HCEC 1CT (cell line): ENCODE results near the gene MED25.

Experiments used
- DNase-seq: peaks from one replicate; pipeline ENCODE4 v3.0.0-alpha.2; 2017

The MED25 gene

GRCh38 chr19:49799271-49799797 is 18.8 kb upstream of the MED25 start:
- no peak for DNase-seq

- no peak for DNase-seq
These were observed 18.2 kb upstream of the MED25 start for GRCh38 chr19:49799798-49800376.

- DNase-seq, result no peak
These were observed 17.3 kb upstream of the MED25 start for GRCh38 chr19:49800771-49801170.

- no peak for DNase-seq
These were observed 16.6 kb upstream of the MED25 start for GRCh38 chr19:49801401-49801888.

- DNase-seq, result peak; percentile 59
These were observed 16.0 kb upstream of the MED25 start for GRCh38 chr19:49801966-49802661.

GRCh38 chr19:49802836-49803528 is 15.1 kb upstream of the MED25 start:
- no peak for DNase-seq

- no peak for DNase-seq
These were observed 14.6 kb upstream of the MED25 start for GRCh38 chr19:49803529-49803856.

- no peak for DNase-seq
These were observed 12.1 kb upstream of the MED25 start for GRCh38 chr19:49805822-49806619.

GRCh38 chr19:49806620-49806959 is 11.5 kb upstream of the MED25 start:
- no peak for DNase-seq

- DNase-seq, result no peak
These were observed 10.8 kb upstream of the MED25 start for GRCh38 chr19:49807058-49807903.

GRCh38 chr19:49807904-49808675 is 10.0 kb upstream of the MED25 start:
- no peak for DNase-seq

- peak; percentile 66 for DNase-seq
These were observed 9.4 kb upstream of the MED25 start for GRCh38 chr19:49808711-49809159.

GRCh38 chr19:49809160-49809940 is 8.7 kb upstream of the MED25 start:
- no peak for DNase-seq

- no peak for DNase-seq
These were observed 8.1 kb upstream of the MED25 start for GRCh38 chr19:49809941-49810389.

GRCh38 chr19:49811328-49811727 is 6.8 kb upstream of the MED25 start:
- DNase-seq, result no peak

- no peak for DNase-seq
These were observed 5.6 kb upstream of the MED25 start for GRCh38 chr19:49812452-49812996.

GRCh38 chr19:49812997-49813861 is 4.9 kb upstream of the MED25 start, which contains the start of gene FUZ:
Gene FUZ, minus strand, starts transcription at chr19:49813292. Its CDS starts 186 bp downstream, at chr19:49813106.
- peak; percentile 99 for DNase-seq

GRCh38 chr19:49814010-49814409 is 4.1 kb upstream of the MED25 start:
- DNase-seq, result peak; percentile 15

- DNase-seq, result no peak
These were observed 1.5 kb upstream of the MED25 start for GRCh38 chr19:49816590-49816989.
